ENCODE data around the gene PLCB4.

- TF ChIP-seq, protein P1, sequence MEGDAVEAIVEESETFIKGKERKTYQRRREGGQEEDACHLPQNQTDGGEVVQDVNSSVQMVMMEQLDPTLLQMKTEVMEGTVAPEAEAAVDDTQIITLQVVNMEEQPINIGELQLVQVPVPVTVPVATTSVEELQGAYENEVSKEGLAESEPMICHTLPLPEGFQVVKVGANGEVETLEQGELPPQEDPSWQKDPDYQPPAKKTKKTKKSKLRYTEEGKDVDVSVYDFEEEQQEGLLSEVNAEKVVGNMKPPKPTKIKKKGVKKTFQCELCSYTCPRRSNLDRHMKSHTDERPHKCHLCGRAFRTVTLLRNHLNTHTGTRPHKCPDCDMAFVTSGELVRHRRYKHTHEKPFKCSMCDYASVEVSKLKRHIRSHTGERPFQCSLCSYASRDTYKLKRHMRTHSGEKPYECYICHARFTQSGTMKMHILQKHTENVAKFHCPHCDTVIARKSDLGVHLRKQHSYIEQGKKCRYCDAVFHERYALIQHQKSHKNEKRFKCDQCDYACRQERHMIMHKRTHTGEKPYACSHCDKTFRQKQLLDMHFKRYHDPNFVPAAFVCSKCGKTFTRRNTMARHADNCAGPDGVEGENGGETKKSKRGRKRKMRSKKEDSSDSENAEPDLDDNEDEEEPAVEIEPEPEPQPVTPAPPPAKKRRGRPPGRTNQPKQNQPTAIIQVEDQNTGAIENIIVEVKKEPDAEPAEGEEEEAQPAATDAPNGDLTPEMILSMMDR (IDR thresholded peaks at IDR 0.05; ENCODE audit: insufficient read depth, low read length, poor library complexity, severe bottlenecking) = no peak
- TF ChIP-seq EZH2phosphoT487 (conservative IDR thresholded peaks at IDR 0.05; ENCODE audit: low read length) = no peak
Observed at GRCh38 chr20:9128568-9128967, 59.7 kb downstream of the PLCB4 start.

Data from SU-DHL-6 (cell line).